CD8-positive, alpha-beta memory T cell (primary cell): ENCODE results near the gene INO80D. TPM values are rescaled to one million over a fixed set of nuclear protein-coding genes. Genes with fewer than 3 reads are reported as not detected.
A peak's percentile ranks its signal among the peaks of the same experiment; 100 is the strongest.
"Not testable (repeated sequence)": the region's sequence is repeated elsewhere in the genome, so short reads cannot be mapped to it uniquely, and the experiment has no call there.

ENCODE experiments used
- CTCF ChIA-PET: fragments of 350-600 bp; sonication (Branson Sonifier 250); formaldehyde crosslinking; loops from one replicate; lab custom pipeline; 2021; ENCODE audit warnings: antibody characterized with exemption; lab: Charles Lee
- POLR2A ChIA-PET: fragments of 350-600 bp; sonication (Branson Sonifier 250); formaldehyde crosslinking; loops from one replicate; lab custom pipeline; 2021; ENCODE audit warnings: antibody characterized with exemption; lab: Charles Lee
- DNase-seq, 5 donors: peaks; one replicate each; pipeline versions ENCODE4 v3.0.0 to v3.0.0-alpha.2; 2020 to 2022; ENCODE audit warnings: mixed read lengths in 1 of 5
- H3K27ac ChIP-seq: one replicate; pipeline ENCODE4 v1.7.0; 2013; ENCODE audit warnings: low read depth, mild to moderate bottlenecking, low read length, moderate library complexity
- H3K27me3 ChIP-seq: 2 replicates; pipeline ENCODE4 v1.7.0; 2013; ENCODE audit warnings: low read length, mild to moderate bottlenecking; ENCODE audit not compliant: insufficient read depth, poor library complexity, severe bottlenecking
- H3K36me3 ChIP-seq: 2 replicates; pipeline ENCODE4 v1.7.0; 2013; ENCODE audit warnings: mild to moderate bottlenecking, low read length, moderate library complexity; ENCODE audit not compliant: insufficient read depth
- H3K4me1 ChIP-seq: 2 replicates; pipeline ENCODE4 v1.7.0; 2013; ENCODE audit warnings: mild to moderate bottlenecking, low read length, moderate library complexity; ENCODE audit not compliant: insufficient read depth
- H3K4me3 ChIP-seq: 2 replicates; pipeline ENCODE4 v1.7.0; 2013; ENCODE audit warnings: mild to moderate bottlenecking, low read length
- H3K9me3 ChIP-seq: 2 replicates; pipeline ENCODE4 v1.7.0; 2013; ENCODE audit warnings: mild to moderate bottlenecking, low read length
- H3K27ac Mint-ChIP-seq, 8 donors: one replicate each; pipeline ENCODE4 v1.8.0; 2020 to 2021; ENCODE audit warnings: mixed read lengths in 8 of 8, mild to moderate bottlenecking in 6 of 8, inconsistent platforms in 3 of 8, moderate library complexity in 3 of 8
- H3K27me3 Mint-ChIP-seq, 2 donors: one replicate each; pipeline ENCODE4 v1.8.0; 2020 to 2021; ENCODE audit warnings: mixed read lengths in 2 of 2, mild to moderate bottlenecking in 1 of 2, moderate library complexity in 1 of 2
- H3K36me3 Mint-ChIP-seq, 3 donors: one replicate each; pipeline ENCODE4 v1.8.0; 2020 to 2021; ENCODE audit warnings: mixed read lengths in 3 of 3, inconsistent platforms in 1 of 3, mild to moderate bottlenecking in 1 of 3
- H3K4me1 Mint-ChIP-seq, 3 donors: one replicate each; pipeline ENCODE4 v1.8.0; 2020 to 2021; ENCODE audit warnings: mixed read lengths in 3 of 3, inconsistent platforms in 1 of 3, mild to moderate bottlenecking in 1 of 3
- H3K4me3 Mint-ChIP-seq, 7 donors: one replicate each; pipeline ENCODE4 v1.8.0; 2020 to 2021; ENCODE audit warnings: mixed read lengths in 7 of 7, mild to moderate bottlenecking in 6 of 7, moderate library complexity in 4 of 7, inconsistent platforms in 2 of 7
- H3K9me3 Mint-ChIP-seq, 5 donors: one replicate each; pipeline ENCODE4 v1.8.0; 2020 to 2022; ENCODE audit warnings: mixed read lengths in 5 of 5, mild to moderate bottlenecking in 3 of 5, moderate library complexity in 2 of 5, inconsistent platforms in 1 of 5
- polyA plus RNA-seq: library from polyadenylated mRNA; unstranded; fragments of 300-500 nt; fragmentation: Illumina TruSeq; gene quantifications from one replicate; pipeline ENCODE4 v1.2.3, GENCODE V29; 2021
- total RNA-seq, 2 experiments: library from RNA; stranded (reverse); gene quantifications; one replicate each; pipeline ENCODE4 v1.2.3, GENCODE V29; 2021

The INO80D gene
- total and polyA plus RNA-seq, 3 experiments from 2014 or later = 10.6 to 22.4 (median 20.7) TPM

GRCh38 chr2:205984381-205984780, 101.6 kb downstream of the INO80D start:
- Mint-ChIP-seq H3K27me3 (peaks cover 0 to 5% of the 10 kb centered on the region in 2 donors), H3K4me3 (peak overlapping the region in 3 of 7 donors; percentile 15 to 49 (median 41)), H3K36me3 (no peaks in the 10 kb centered on the region), H3K27ac (peak overlapping the region in 1 of 8 donors; percentile 23), H3K9me3 (no peaks in the 10 kb centered on the region), H3K4me1 (peaks cover 0 to 13% (median 4%) of the 10 kb centered on the region in 3 donors)
- Histone ChIP-seq H3K4me3 (no peak overlapping the region), H3K36me3 (no peaks in the 10 kb centered on the region), H3K27me3 (no peaks in the 10 kb centered on the region), H3K4me1 (no peaks in the 10 kb centered on the region), H3K9me3 (no peaks in the 10 kb centered on the region), H3K27ac (no peak overlapping the region)
- ChIA-PET POLR2A (no interaction called here), CTCF (no interaction called here)
- no peak for DNase-seq

DNA sequence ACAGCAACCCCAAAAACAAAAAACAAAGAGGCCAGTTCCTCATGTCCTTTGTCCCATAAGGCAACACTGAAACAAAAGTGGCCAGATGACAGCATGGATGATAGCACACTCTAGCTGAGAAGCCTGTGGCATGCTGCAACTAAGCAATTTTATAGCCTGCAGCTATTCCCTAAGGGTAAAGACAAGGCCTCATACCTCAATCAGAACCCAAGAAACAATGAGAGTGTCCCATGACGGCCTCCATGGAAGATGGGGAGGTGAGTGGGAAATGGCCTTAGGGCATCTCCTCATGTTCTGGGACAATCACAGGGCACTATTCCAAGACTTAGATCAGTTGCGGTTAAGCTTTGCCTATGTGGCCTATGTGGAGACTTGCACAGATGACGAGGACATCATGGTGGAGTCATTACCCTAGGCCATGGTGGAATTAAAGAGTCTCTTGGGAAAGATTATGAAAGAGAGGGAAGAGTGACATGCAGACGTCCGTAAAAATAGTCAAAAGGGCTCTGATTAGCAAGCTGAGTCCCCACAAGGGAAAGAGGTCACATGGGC, 103.1 kb downstream of the INO80D start:
- Mint-ChIP-seq H3K4me3 (peak overlapping the region in 1 of 7 donors; percentile 38), H3K27ac (peak overlapping the region in 1 of 8 donors; percentile 81), H3K4me1 (peaks cover 0 to 13% (median 4%) of the 10 kb centered on the region in 3 donors), H3K9me3 (peaks cover 0 to 2% (median 0%) of the 10 kb centered on the region in 5 donors), H3K27me3 (peaks cover 4 to 11% of the 10 kb centered on the region in 2 donors), H3K36me3 (no peaks in the 10 kb centered on the region)
- H3K36me3 ChIP-seq = no peaks in the 10 kb centered on the region
- no peak overlapping the region for H3K4me3 ChIP-seq
- H3K27ac ChIP-seq = no peak overlapping the region
- no peaks in the 10 kb centered on the region for H3K9me3 ChIP-seq
- DNase-seq = no peak
- H3K4me1 ChIP-seq = no peaks in the 10 kb centered on the region
- ChIA-PET CTCF (no interaction called here), POLR2A (no interaction called here)
- no peaks in the 10 kb centered on the region for H3K27me3 ChIP-seq

GRCh38 chr2:205978728-205979127, 107.2 kb downstream of the INO80D start:
- H3K4me1 Mint-ChIP-seq, H3K27ac Mint-ChIP-seq, H3K4me3 ChIP-seq, H3K4me1 ChIP-seq, H3K9me3 ChIP-seq, H3K4me3 Mint-ChIP-seq, H3K36me3 ChIP-seq, H3K36me3 Mint-ChIP-seq, H3K9me3 Mint-ChIP-seq, H3K27ac ChIP-seq, DNase-seq, CTCF ChIA-PET, POLR2A ChIA-PET, H3K27me3 ChIP-seq: not testable (repeated sequence)
- H3K27me3 Mint-ChIP-seq = peaks cover 13 to 15% of the 10 kb centered on the region in 2 donors

- H3K27me3 ChIP-seq, H3K36me3 ChIP-seq, H3K9me3 ChIP-seq, POLR2A ChIA-PET, H3K36me3 Mint-ChIP-seq, H3K27ac Mint-ChIP-seq, H3K4me1 Mint-ChIP-seq, DNase-seq, H3K4me3 Mint-ChIP-seq, CTCF ChIA-PET, H3K4me3 ChIP-seq, H3K4me1 ChIP-seq, H3K9me3 Mint-ChIP-seq, H3K27ac ChIP-seq: not testable (repeated sequence)
- peaks cover 13 to 15% of the 10 kb centered on the region in 2 donors for H3K27me3 Mint-ChIP-seq
Observed at GRCh38 chr2:205977699-205978098, 108.3 kb downstream of the INO80D start.

DNA sequence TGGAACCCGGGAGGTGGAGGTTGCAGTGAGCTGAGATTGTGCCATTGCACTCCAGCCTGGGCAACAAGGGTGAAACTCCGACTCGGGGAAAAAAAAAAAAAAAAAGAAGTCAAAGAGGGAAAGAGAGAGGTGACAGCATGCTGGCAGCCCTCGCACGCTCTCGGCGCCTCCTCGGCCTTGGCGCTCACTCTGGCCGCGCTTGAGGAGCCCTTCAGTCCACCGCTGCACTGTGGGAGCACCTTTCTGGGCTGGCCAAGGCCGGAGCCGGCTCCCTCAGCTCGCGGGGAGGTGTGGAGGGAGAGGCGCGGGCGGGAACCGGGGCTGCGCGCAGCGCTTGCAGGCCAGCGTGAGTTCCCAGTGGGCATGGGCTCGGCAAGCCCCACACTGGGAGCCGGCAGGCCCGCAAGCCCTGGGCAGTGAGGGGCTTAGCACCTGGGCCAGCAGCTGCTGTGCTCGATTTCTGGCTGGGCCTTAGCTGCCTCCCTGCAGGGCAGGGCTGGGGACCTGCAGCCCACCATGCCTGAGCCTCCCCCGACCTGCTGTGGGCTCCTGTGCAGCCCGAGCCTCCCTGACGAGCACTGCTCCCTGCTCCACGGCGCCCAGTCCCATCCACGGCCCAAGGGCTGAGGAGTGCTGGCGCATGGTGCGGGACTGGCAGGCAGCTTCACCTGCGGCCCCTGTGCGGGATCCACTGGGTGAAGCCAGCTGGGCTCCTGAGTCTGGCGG, 108.9 kb downstream of the INO80D start:
- H3K4me3 ChIP-seq, H3K4me3 Mint-ChIP-seq, H3K36me3 Mint-ChIP-seq, H3K4me1 ChIP-seq, H3K9me3 Mint-ChIP-seq, H3K4me1 Mint-ChIP-seq, H3K27ac ChIP-seq, H3K36me3 ChIP-seq, POLR2A ChIA-PET, H3K27me3 ChIP-seq, H3K27ac Mint-ChIP-seq, CTCF ChIA-PET, DNase-seq, H3K9me3 ChIP-seq: not testable (repeated sequence)
- peaks cover 13 to 15% of the 10 kb centered on the region in 2 donors for H3K27me3 Mint-ChIP-seq

DNA sequence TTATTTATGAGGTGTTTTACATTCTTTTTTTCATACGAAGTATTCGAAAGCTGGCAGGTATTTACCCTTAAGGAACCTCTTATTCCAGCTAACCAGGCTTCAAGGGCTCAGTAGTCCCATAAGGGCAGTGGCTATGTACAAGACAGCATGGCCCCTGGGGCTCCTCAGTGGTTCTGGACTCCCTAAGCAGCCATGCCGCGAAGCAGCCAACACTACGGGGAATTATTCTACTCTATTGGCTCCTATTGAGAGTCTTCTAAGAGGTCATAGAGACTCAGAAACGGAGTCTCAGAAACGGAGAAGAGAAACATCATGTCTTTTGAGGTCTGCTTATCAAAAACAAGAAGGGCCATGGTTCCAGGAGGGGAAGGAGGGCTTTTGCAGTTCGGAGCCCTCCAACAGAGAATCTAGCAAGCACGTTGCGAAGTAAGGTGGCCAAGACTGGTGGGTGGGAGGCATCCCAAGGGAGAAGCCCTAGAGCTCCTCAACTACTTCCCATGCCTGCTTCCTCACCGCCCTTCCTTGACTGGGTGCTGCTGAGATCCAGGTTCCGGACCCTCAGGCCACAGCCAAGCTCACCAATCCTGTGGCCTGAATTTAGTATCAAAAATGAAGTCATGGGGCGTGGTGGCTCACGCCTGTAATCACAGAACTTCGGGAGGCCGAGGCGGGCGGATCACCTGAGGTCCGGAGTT, 109.7 kb downstream of the INO80D start:
- H3K27me3 Mint-ChIP-seq = peaks cover 17 to 21% of the 10 kb centered on the region in 2 donors
- Histone ChIP-seq H3K27ac (no peak overlapping the region), H3K27me3 (no peaks in the 10 kb centered on the region), H3K36me3 (no peaks in the 10 kb centered on the region), H3K4me3 (no peak overlapping the region), H3K4me1 (no peaks in the 10 kb centered on the region), H3K9me3 (no peaks in the 10 kb centered on the region)
- DNase-seq = no peak
- H3K9me3 Mint-ChIP-seq = peaks cover 0 to 2% (median 0%) of the 10 kb centered on the region in 5 donors
- no peaks in the 10 kb centered on the region for H3K36me3 Mint-ChIP-seq
- POLR2A ChIA-PET = no interaction called here
- no peak overlapping the region for H3K4me3 Mint-ChIP-seq
- CTCF ChIA-PET = no interaction called here
- H3K4me1 Mint-ChIP-seq = no peaks in the 10 kb centered on the region
- no peak overlapping the region for H3K27ac Mint-ChIP-seq

GRCh38 chr2:205975082-205975949, 110.7 kb downstream of the INO80D start:
- H3K4me3 ChIP-seq = no peak overlapping the region
- H3K9me3 Mint-ChIP-seq = peaks cover 0 to 2% (median 0%) of the 10 kb centered on the region in 5 donors
- DNase-seq = no peak
- no peaks in the 10 kb centered on the region for H3K9me3 ChIP-seq
- ChIA-PET POLR2A (no interaction called here), CTCF (no interaction called here)
- H3K27me3 ChIP-seq = no peaks in the 10 kb centered on the region
- no peak overlapping the region for H3K27ac Mint-ChIP-seq
- H3K27ac ChIP-seq = no peak overlapping the region
- H3K36me3 Mint-ChIP-seq = no peaks in the 10 kb centered on the region
- H3K4me1 ChIP-seq = no peaks in the 10 kb centered on the region
- peaks cover 18 to 26% of the 10 kb centered on the region in 2 donors for H3K27me3 Mint-ChIP-seq
- no peaks in the 10 kb centered on the region for H3K4me1 Mint-ChIP-seq
- no peaks in the 10 kb centered on the region for H3K36me3 ChIP-seq
- H3K4me3 Mint-ChIP-seq = no peak overlapping the region
